Hepatocyte (in vitro differentiated cells): ENCODE results near the gene CHST8.

Experiments
- EZH2 ChIP-seq: fragments of 200-600 bp; sonication (generic); IDR thresholded peaks from 2 replicates; pipeline ENCODE4 v1.6.1; 2016; ENCODE audit warnings: antibody characterized with exemption, mild to moderate bottlenecking, borderline replicate concordance
- EZH2phosphoT487 ChIP-seq: fragments of 200-600 bp; sonication (generic); IDR thresholded peaks from one replicate; pipeline ENCODE4 v1.6.1; 2018; ENCODE audit warnings: antibody characterized with exemption, mild to moderate bottlenecking, low read depth, moderate library complexity; ENCODE audit not compliant: unreplicated experiment, severe bottlenecking
- TF ChIP-seq, protein P1 (sequence below): fragments of 200-600 bp; sonication (generic); IDR thresholded peaks from 2 replicates; pipeline ENCODE4 v1.5.1; 2016; ENCODE audit warnings: antibody characterized with exemption, mild to moderate bottlenecking; ENCODE audit not compliant: poor library complexity

DNA sequence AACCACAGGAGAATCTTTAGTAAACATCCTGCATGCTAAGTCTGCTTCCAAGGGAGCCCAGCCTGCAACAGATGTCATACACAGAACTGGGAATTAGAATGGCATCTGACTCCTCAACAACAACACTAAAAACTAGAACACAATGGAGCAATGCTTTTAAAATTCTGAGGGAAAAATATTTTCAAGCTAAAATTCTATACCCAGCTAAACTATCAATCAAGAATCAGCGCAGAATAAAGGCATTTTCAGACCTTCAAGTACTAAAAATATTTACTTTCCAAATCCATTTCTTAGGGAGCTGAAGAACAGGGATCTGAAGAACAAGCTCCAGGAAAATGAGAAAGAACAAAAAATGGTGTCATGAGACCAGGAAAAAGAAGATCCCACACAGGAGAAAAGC lies 46.9 kb upstream of the CHST8 start:
- TF ChIP-seq, protein P1, sequence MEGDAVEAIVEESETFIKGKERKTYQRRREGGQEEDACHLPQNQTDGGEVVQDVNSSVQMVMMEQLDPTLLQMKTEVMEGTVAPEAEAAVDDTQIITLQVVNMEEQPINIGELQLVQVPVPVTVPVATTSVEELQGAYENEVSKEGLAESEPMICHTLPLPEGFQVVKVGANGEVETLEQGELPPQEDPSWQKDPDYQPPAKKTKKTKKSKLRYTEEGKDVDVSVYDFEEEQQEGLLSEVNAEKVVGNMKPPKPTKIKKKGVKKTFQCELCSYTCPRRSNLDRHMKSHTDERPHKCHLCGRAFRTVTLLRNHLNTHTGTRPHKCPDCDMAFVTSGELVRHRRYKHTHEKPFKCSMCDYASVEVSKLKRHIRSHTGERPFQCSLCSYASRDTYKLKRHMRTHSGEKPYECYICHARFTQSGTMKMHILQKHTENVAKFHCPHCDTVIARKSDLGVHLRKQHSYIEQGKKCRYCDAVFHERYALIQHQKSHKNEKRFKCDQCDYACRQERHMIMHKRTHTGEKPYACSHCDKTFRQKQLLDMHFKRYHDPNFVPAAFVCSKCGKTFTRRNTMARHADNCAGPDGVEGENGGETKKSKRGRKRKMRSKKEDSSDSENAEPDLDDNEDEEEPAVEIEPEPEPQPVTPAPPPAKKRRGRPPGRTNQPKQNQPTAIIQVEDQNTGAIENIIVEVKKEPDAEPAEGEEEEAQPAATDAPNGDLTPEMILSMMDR: no peak
- no peak for TF ChIP-seq EZH2phosphoT487
- no peak for TF ChIP-seq EZH2
